ENCODE measurements around the gene ABCB7. TPM values are rescaled to one million over a fixed set of nuclear protein-coding genes. Genes with fewer than 3 reads are reported as not detected.

Gene ABCB7
- 13.9 to 17.9 TPM (median 16.0 TPM) in 5 replicates for total RNA-seq (2022; extraction: Qiagen RNA extraction; ENCODE audit: low read depth)

GRCh38 chrX:75155827-75156525 is at the start of gene ABCB7:
Gene ABCB7, minus strand, starts transcription at chrX:75156283. Its CDS starts 11 bp downstream, at chrX:75156272.

Other genes starting within 250 kb of the ABCB7 start
- 0.01 to 0.02 TPM in 2 of 5 replicates, not detected in the others for gene NEXMIF, start 230.8 kb downstream of the ABCB7 start, total RNA-seq (2022; extraction: Qiagen RNA extraction; ENCODE audit: low read depth)
- gene UPRT, start 117.8 kb upstream of the ABCB7 start, total RNA-seq (2022; extraction: Qiagen RNA extraction; ENCODE audit: low read depth): 7.3 to 9.5 TPM (median 8.5 TPM) in 5 replicates